Hippocampal formation (tissue), 2 donors: ENCODE data around the gene RNF145.
"Not testable (repeated sequence)": the region's sequence is repeated elsewhere in the genome, so short reads cannot be mapped to it uniquely, and the experiment has no call there.

Source experiments
- DNase-seq, 2 donors: peaks; one replicate each; lab custom pipeline; 2025; lab: John Stamatoyannopoulos, UW

Gene RNF145

GRCh38 chr5:159190170-159190569, 19.2 kb downstream of the RNF145 start:
- DNase-seq = no peak

- DNase-seq = no peak
Measured at GRCh38 chr5:159189310-159189709, 20.0 kb downstream of the RNF145 start.

GRCh38 chr5:159187719-159188118, 21.6 kb downstream of the RNF145 start:
- DNase-seq = no peak

- DNase-seq = no peak
Measured at GRCh38 chr5:159186319-159186718, 23.0 kb downstream of the RNF145 start.

- DNase-seq = no peak
Measured at GRCh38 chr5:159185773-159186172, 23.6 kb downstream of the RNF145 start.

GRCh38 chr5:159184858-159185381, 24.4 kb downstream of the RNF145 start:
- DNase-seq = no peak

GRCh38 chr5:159184236-159184635, 25.1 kb downstream of the RNF145 start:
- DNase-seq = no peak

- no peak for DNase-seq
Measured at GRCh38 chr5:159183247-159183646, 26.1 kb downstream of the RNF145 start.

GRCh38 chr5:159182691-159183090, 26.7 kb downstream of the RNF145 start:
- no peak for DNase-seq

GRCh38 chr5:159181651-159182050, 27.7 kb downstream of the RNF145 start:
- no peak for DNase-seq

- DNase-seq = no peak
Measured at GRCh38 chr5:159181152-159181551, 28.2 kb downstream of the RNF145 start.

GRCh38 chr5:159179529-159180305, 29.6 kb downstream of the RNF145 start:
- DNase-seq = no peak

- DNase-seq = no peak
Measured at GRCh38 chr5:159178978-159179377, 30.4 kb downstream of the RNF145 start.

- DNase-seq = no peak
Measured at GRCh38 chr5:159175547-159175946, 33.8 kb downstream of the RNF145 start.

- DNase-seq = no peak
Measured at GRCh38 chr5:159174511-159175168, 34.7 kb downstream of the RNF145 start.

GRCh38 chr5:159171274-159171673, 38.1 kb downstream of the RNF145 start:
- DNase-seq = no peak

- no peak for DNase-seq
Measured at GRCh38 chr5:159170021-159170420, 39.3 kb downstream of the RNF145 start.

GRCh38 chr5:159166416-159166815, 42.9 kb downstream of the RNF145 start:
- DNase-seq = no peak

- DNase-seq = no peak
Measured at GRCh38 chr5:159163701-159164046, 45.7 kb downstream of the RNF145 start.

GRCh38 chr5:159163027-159163700, 46.2 kb downstream of the RNF145 start:
- DNase-seq = no peak

- DNase-seq = no peak
Measured at GRCh38 chr5:159161361-159162214, 47.8 kb downstream of the RNF145 start.

GRCh38 chr5:159158553-159159091, 50.7 kb downstream of the RNF145 start:
- not testable (repeated sequence) for DNase-seq
